Fibroblast of lung (primary cell): ENCODE measurements around the gene OR5J2.

Source experiments
- CTCF ChIP-seq, 2 donors: IDR thresholded peaks in 1 of 2; conservative IDR thresholded peaks in 1 of 2; 1 replicate in 1 of 2; 2 replicates in 1 of 2; pipeline ENCODE4 v1.5.1; 2011 to 2012; ENCODE audit warnings: low read length in 2 of 2, control low read depth in 1 of 2, inconsistent platforms in 1 of 2, low read depth in 1 of 2, mild to moderate bottlenecking in 1 of 2
- EZH2 ChIP-seq: IDR thresholded peaks from 2 replicates; pipeline ENCODE4 v1.5.1; 2012; ENCODE audit warnings: low read length, control low read depth, mild to moderate bottlenecking; ENCODE audit errors: missing control alignments

DNA sequence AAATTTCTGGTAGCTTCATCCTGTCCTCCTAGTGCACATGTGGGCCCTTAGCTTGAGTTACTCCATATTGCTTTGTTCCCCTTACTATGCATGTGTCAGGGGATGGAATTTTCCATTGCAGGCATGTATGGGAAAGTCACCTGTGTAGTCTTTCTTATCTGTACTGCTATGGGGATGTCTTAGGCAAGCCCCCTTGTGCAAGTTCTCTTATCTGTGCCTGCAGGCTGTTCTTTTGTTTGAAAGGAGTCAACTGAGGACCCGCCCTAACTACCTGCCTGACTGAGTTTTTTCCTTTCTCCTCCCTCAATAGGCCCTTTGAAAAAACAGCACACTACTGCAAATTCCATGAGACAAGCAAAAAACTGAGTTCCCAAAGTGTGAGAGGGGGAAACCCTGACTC lies 25.0 kb upstream of the OR5J2 start:
- TF ChIP-seq CTCF (conservative IDR thresholded peaks at IDR 0.05 in 1 of 2, IDR thresholded peaks at IDR 0.05 in 1 of 2; ENCODE audit: low read depth in 1 of 2, low read length in 2 of 2) (no peak), EZH2 (no peak)
